ENCODE measurements around the gene TMCC1.
"Not testable (repeated sequence)": the region's sequence is repeated elsewhere in the genome, so short reads cannot be mapped to it uniquely, and the experiment has no call there.

TMCC1 gene

GRCh38 chr3:129611446-129611800 is 282.1 kb downstream of the TMCC1 start:
- Mint-ChIP-seq H3K27me3 (ENCODE audit: low read depth) (peaks cover 5% of the 10 kb centered on the region), H3K4me3 (no peak overlapping the region), H3K4me1 (no peaks in the 10 kb centered on the region), H3K9me3 (no peaks in the 10 kb centered on the region), H3K27ac (no peak overlapping the region), H3K36me3 (ENCODE audit: low read depth) (no peaks in the 10 kb centered on the region)
- no peak for TF ChIP-seq CTCF (IDR thresholded peaks at IDR 0.05; ENCODE audit: unreplicated experiment in 3 of 3)

- H3K9me3 Mint-ChIP-seq; H3K4me3 Mint-ChIP-seq; H3K4me1 Mint-ChIP-seq; H3K27ac Mint-ChIP-seq; H3K36me3 Mint-ChIP-seq (ENCODE audit: low read depth); H3K27me3 Mint-ChIP-seq (ENCODE audit: low read depth): not testable (repeated sequence)
These were observed 282.6 kb downstream of the TMCC1 start for GRCh38 chr3:129610794-129611445.

- TF ChIP-seq CTCF (IDR thresholded peaks at IDR 0.05; ENCODE audit: unreplicated experiment in 3 of 3) = no peak
- no peaks in the 10 kb centered on the region for H3K9me3 Mint-ChIP-seq
- peaks cover 9% of the 10 kb centered on the region for H3K27me3 Mint-ChIP-seq (ENCODE audit: low read depth)
- H3K4me3 Mint-ChIP-seq = no peak overlapping the region
- peak overlapping the region in 2 of 3 experiments; percentile 27 to 49 for H3K27ac Mint-ChIP-seq
- no peaks in the 10 kb centered on the region for H3K36me3 Mint-ChIP-seq (ENCODE audit: low read depth)
- H3K4me1 Mint-ChIP-seq = no peaks in the 10 kb centered on the region
These were observed 283.2 kb downstream of the TMCC1 start for GRCh38 chr3:129610276-129610675.

- no peaks in the 10 kb centered on the region for H3K36me3 Mint-ChIP-seq (ENCODE audit: low read depth)
- peaks cover 13% of the 10 kb centered on the region for H3K27me3 Mint-ChIP-seq (ENCODE audit: low read depth)
These were observed 283.8 kb downstream of the TMCC1 start for GRCh38 chr3:129609591-129610182.

GRCh38 chr3:129608936-129609590 is 284.4 kb downstream of the TMCC1 start:
- Mint-ChIP-seq H3K9me3 (no peaks in the 10 kb centered on the region), H3K36me3 (ENCODE audit: low read depth) (no peaks in the 10 kb centered on the region), H3K4me1 (peaks cover 6% of the 10 kb centered on the region), H3K27ac (peak overlapping the region; percentile 50 to 76 (median 51)), H3K4me3 (peak overlapping the region; percentile 66 to 79 (median 78)), H3K27me3 (ENCODE audit: low read depth) (peaks cover 16% of the 10 kb centered on the region)
- TF ChIP-seq CTCF (IDR thresholded peaks at IDR 0.05; ENCODE audit: unreplicated experiment in 3 of 3) = no peak

More at GRCh38 chr3:129609591-129610182, 283.8 kb downstream of the TMCC1 start:
- peak overlapping the region in 2 of 3 experiments; percentile 23 to 32 for H3K4me3 Mint-ChIP-seq
- no peaks in the 10 kb centered on the region for H3K4me1 Mint-ChIP-seq
- H3K9me3 Mint-ChIP-seq = no peaks in the 10 kb centered on the region
- no peak for TF ChIP-seq CTCF (IDR thresholded peaks at IDR 0.05; ENCODE audit: unreplicated experiment in 3 of 3)
- peak overlapping the region in 2 of 3 experiments; percentile 27 to 49 for H3K27ac Mint-ChIP-seq

DNA sequence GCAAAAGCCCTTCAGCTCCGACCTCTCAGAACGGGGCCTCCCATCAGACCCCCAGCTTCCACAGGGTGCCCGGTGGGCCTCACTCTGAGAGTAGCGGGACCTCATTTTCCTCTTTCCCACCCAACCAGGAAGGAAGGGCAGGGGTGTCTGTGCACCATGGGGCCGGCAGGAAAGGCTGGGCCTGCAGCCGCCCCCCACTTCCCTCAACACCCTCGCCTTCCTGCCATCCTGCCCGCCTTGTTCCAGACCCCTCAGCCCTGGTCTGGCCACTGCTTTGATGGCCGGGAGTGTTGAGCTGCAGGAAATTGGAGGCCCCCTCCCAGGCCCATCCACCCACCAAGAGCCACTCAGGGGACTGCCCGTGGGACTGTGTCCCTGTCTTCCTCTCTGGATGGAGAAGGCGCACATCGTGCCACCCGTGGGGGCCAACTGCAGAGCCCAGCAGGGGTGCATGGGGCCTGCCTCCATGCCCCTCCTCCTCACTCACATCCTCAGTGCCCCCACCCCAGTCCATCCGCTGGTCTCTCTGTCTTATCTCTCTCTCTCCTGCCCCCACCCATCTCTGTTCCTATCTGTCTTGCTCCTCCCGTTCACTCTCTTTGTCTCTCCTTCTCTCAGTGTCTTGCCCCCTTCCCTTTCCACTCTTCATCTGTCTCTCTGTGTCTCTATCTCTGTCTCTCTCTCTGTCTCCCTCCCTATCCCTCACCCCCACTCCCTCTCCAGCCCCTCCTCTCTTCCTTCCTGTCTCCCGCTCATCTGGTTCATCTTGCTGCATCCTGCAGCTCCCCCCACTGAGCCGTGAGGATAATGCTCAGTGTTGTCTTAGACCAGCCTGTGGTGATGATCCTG is 285.2 kb downstream of the TMCC1 start:
- TF ChIP-seq CTCF (IDR thresholded peaks at IDR 0.05; ENCODE audit: unreplicated experiment in 3 of 3) = peak in 1 of 3 experiments; percentile 15
- Mint-ChIP-seq H3K9me3 (no peaks in the 10 kb centered on the region), H3K4me3 (peak overlapping the region; percentile 79 to 96 (median 90)), H3K4me1 (peaks cover 12% of the 10 kb centered on the region), H3K36me3 (ENCODE audit: low read depth) (no peaks in the 10 kb centered on the region), H3K27me3 (ENCODE audit: low read depth) (peaks cover 19% of the 10 kb centered on the region), H3K27ac (peak overlapping the region; percentile 50 to 76 (median 51))

Data from nephron (organoid).